Lower leg skin (tissue), 4 donors: ENCODE data around the gene PIAS4. TPM values are rescaled to one million over a fixed set of nuclear protein-coding genes. Genes with fewer than 3 reads are reported as not detected.

Source experiments
- DNase-seq, 2 donors: peaks; one replicate each; pipeline ENCODE4 v3.0.0-alpha.2; 2019; ENCODE audit warnings: low spot score in 2 of 2
- H3K4me3 ChIP-seq: fragments of 200-600 bp; sonication (generic); 2 replicates; pipeline ENCODE4 v1.5.1; 2017; ENCODE audit warnings: mild to moderate bottlenecking, low read depth; ENCODE audit not compliant: poor library complexity, severe bottlenecking
- CTCF ChIP-seq, 3 donors: fragments of 450-650 bp; IDR thresholded peaks; one replicate each; pipeline ENCODE4 v1.5.1; 2016; ENCODE audit warnings: antibody characterized with exemption in 3 of 3, mild to moderate bottlenecking in 3 of 3, moderate library complexity in 2 of 3
- POLR2A ChIP-seq, 2 donors: fragments of 450-650 bp; IDR thresholded peaks; one replicate each; pipeline ENCODE4 v1.6.1; 2016 to 2017; ENCODE audit warnings: antibody characterized with exemption in 2 of 2, mild to moderate bottlenecking in 1 of 2, moderate library complexity in 1 of 2
- WGBS, 2 donors: methylation state at CpG; one replicate each; pipeline ENCODE4 v1.1.5; 2018; 5-methylcytosine and 5-hydroxymethylcytosine counted together
- intact Hi-C: fragments of 100-400 bp; cut with DNase I; formaldehyde crosslinking; loops from one replicate; pipeline ENCODE4 v1.15.0; 2023; ENCODE audit warnings: low total_unique reads
- total RNA-seq, 4 donors: library from RNA; depleted of rRNA; stranded (reverse); fragments of >200 nt; gene quantifications; one replicate each; pipeline ENCODE4 v1.1.0, GENCODE V29; 2016

Gene PIAS4
- total RNA-seq, 4 donors from 2014 or later, result 20.8 to 35.1 (median 26.9) TPM

GRCh38 chr19:3976495-3977241 is 30.9 kb upstream of the PIAS4 start:
- TF ChIP-seq CTCF (IDR thresholded peaks at IDR 0.05) (no peak), POLR2A (IDR thresholded peaks at IDR 0.05) (no peak)
- intact Hi-C loops, result no loop called here
- H3K4me3 ChIP-seq, result no peak overlapping the region
- peak in 1 of 2 donors; percentile 27 for DNase-seq
- 82 to 92% methylated on average over 20 to 29 of the region's 29 CpGs for WGBS, 2 donors

- intact Hi-C loops, result no loop called here
- no peak overlapping the region for H3K4me3 ChIP-seq
- 90 to 91% methylated on average over 59 of the region's 59 CpGs for WGBS, 2 donors
- DNase-seq, result no peak
- no peak for TF ChIP-seq CTCF (IDR thresholded peaks at IDR 0.05)
- no peak for TF ChIP-seq POLR2A (IDR thresholded peaks at IDR 0.05)
These were observed 30.0 kb upstream of the PIAS4 start for GRCh38 chr19:3977242-3978143.

DNA sequence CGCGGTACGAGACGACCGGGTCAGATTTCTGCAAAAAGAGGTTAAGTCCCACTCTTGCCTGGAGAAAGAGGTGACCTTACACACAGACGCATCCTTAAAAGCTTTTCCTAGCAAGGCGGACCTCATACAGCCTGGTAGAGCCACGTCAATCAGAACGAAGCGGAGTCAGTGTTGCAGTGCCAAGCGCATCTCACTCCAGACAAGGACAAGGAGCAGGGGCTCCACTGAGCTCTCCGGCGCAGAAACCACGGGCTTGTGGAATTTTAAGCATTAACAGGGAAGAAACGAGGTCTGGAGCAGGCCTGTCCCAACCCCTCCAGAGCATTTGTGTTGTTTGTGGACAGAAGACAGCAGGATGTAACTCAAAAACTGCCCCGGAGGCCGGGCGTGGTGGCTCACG is 29.4 kb upstream of the PIAS4 start:
- WGBS, 2 donors, result 93 to 94% methylated on average over 19 of the region's 19 CpGs

GRCh38 chr19:3979289-3979673 is 28.3 kb upstream of the PIAS4 start:
- TF ChIP-seq CTCF (IDR thresholded peaks at IDR 0.05) (no peak), POLR2A (IDR thresholded peaks at IDR 0.05) (no peak)
- DNase-seq, result no peak
- 92 to 94% methylated on average over 17 to 18 of the region's 18 CpGs for whole genome bisulfite sequencing, 2 donors
- intact Hi-C loops, result no loop called here
- H3K4me3 ChIP-seq, result no peak overlapping the region

More for the DNA sequence above, 29.4 kb upstream of the PIAS4 start:
- no peak for DNase-seq
- TF ChIP-seq POLR2A (IDR thresholded peaks at IDR 0.05) (no peak), CTCF (IDR thresholded peaks at IDR 0.05) (no peak)
- intact Hi-C loops, result no loop called here
- H3K4me3 ChIP-seq, result no peak overlapping the region

DNA sequence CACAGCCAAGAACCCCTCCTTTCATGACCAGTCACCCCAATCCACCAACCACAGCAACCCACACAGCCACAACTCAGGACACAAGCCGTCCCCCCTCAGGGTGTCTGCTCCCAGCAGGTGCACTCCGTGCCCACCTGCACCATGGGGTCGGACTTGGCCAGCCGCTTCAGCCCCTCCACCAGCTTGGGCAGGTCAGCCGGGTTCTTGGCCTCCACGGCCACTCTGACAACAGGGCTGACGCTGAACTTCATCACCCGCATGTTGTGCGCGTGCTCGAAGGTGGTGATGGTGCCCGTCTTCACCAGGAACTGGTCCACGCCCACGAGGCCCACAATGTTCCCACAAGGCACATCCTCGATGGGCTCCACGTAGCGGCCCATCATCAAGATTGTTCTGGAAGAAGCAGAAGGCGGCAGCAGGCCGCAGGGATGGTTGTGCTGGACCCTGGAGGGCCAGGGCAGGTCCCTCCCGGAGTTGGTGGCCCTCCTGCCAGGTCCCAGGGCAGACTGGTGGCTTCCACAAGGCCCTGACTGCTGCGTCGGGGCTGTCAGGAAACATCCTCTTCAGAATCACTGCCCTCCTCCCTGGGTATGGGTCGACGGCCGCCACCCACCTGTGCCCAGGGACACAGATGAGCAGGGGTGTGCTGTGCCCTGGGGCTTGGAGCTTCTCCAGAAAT is 27.7 kb upstream of the PIAS4 start:
- WGBS, 2 donors, result 91 to 93% methylated on average over 25 of the region's 25 CpGs
- no peak overlapping the region for H3K4me3 ChIP-seq
- TF ChIP-seq POLR2A (IDR thresholded peaks at IDR 0.05) (no peak), CTCF (IDR thresholded peaks at IDR 0.05) (no peak)
- intact Hi-C loops, result no loop called here
- DNase-seq, result no peak
